K562 (cell line): ENCODE measurements around the gene KCNN3. TPM values are rescaled to one million over a fixed set of nuclear protein-coding genes. Genes with fewer than 3 reads are reported as not detected.

Experiments
- CBFA2T3 ChIP-seq: fragments of 450-650 bp; IDR thresholded peaks from 2 replicates; pipeline ENCODE4 v1.6.1; 2017
- DPF2 ChIP-seq: fragments of 450-650 bp; IDR thresholded peaks from 2 replicates; pipeline ENCODE4 v1.6.1; 2016
- HLTF ChIP-seq: fragments of 450-650 bp; IDR thresholded peaks from 2 replicates; pipeline ENCODE4 v1.6.1; 2016
- JUN ChIP-seq, 2 experiments: sonication (generic) in 1 of 2; formaldehyde crosslinking in 1 of 2; IDR thresholded peaks; 2 replicates each; pipeline versions ENCODE4 v1.6.1 to v1.8.0; 2012 to 2022; ENCODE audit warnings: borderline replicate concordance in 2 of 2, mild to moderate bottlenecking in 2 of 2, improper control_type of control experiment in 1 of 2, low read depth in 1 of 2, low read length in 1 of 2, missing genetic modification reagents in 1 of 2
- L3MBTL2 ChIP-seq: fragments of 450-650 bp; IDR thresholded peaks from 2 replicates; pipeline ENCODE4 v1.6.1; 2016; ENCODE audit warnings: mild to moderate bottlenecking, moderate library complexity
- MAFK ChIP-seq: IDR thresholded peaks from 2 replicates; pipeline ENCODE4 v1.6.1; 2011; ENCODE audit warnings: low read length, improper control_type of control experiment
- MITF ChIP-seq: IDR thresholded peaks from 2 replicates; pipeline ENCODE4 v1.6.1; 2014; ENCODE audit warnings: antibody characterized with exemption
- NR2C2 ChIP-seq, 2 experiments: fragments of 200-800 bp in 1 of 2; sonication (Bioruptor generic) in 1 of 2; sonication (generic) in 1 of 2; formaldehyde crosslinking in 1 of 2; IDR thresholded peaks; 2 replicates each; pipeline versions ENCODE4 v1.6.1 to v1.8.0; 2016 to 2022; ENCODE audit warnings: mild to moderate bottlenecking in 1 of 2, missing compliant biosample characterization in 1 of 2, missing genetic modification characterization in 1 of 2, missing genetic modification reagents in 1 of 2
- PHF21A ChIP-seq: fragments of 450-650 bp; IDR thresholded peaks from 2 replicates; pipeline ENCODE4 v1.6.1; 2017; ENCODE audit warnings: low read depth, borderline replicate concordance
- PRPF4 ChIP-seq: fragments of 200-400 bp; formaldehyde crosslinking; IDR thresholded peaks from one replicate; pipeline ENCODE4 v1.6.1; 2017; ENCODE audit warnings: low read length, low read depth, mild to moderate bottlenecking; ENCODE audit not compliant: insufficient read depth, poor library complexity, severe bottlenecking
- PTRF ChIP-seq: fragments of 450-650 bp; IDR thresholded peaks from 2 replicates; pipeline ENCODE4 v1.6.1; 2016; ENCODE audit warnings: mild to moderate bottlenecking, missing genetic modification characterization, missing compliant biosample characterization
- SREBF2 ChIP-seq: sonication (generic); formaldehyde crosslinking; IDR thresholded peaks from 2 replicates; pipeline ENCODE4 v1.4.0; 2020; ENCODE audit warnings: mild to moderate bottlenecking, missing genetic modification reagents
- SRF ChIP-seq, 2 experiments: fragments of 250-450, 450-650 bp in 1 of 2; sonication (Bioruptor Pico) in 1 of 2; sonication (generic) in 1 of 2; formaldehyde crosslinking; IDR thresholded peaks; 2 replicates each; pipeline versions ENCODE4 v1.5.0 to v1.5.1; 2020 to 2022; ENCODE audit warnings: mild to moderate bottlenecking in 1 of 2, missing genetic modification reagents in 1 of 2
- TBL1XR1 ChIP-seq, 2 experiments: IDR thresholded peaks; 2 replicates each; pipeline ENCODE4 v1.6.1; 2012; ENCODE audit warnings: improper control_type of control experiment in 2 of 2, low read length in 2 of 2, mild to moderate bottlenecking in 1 of 2
- TCF3 ChIP-seq: sonication (generic); formaldehyde crosslinking; IDR thresholded peaks from 2 replicates; pipeline ENCODE4 v1.4.0; 2020; ENCODE audit warnings: mild to moderate bottlenecking, missing genetic modification reagents
- THRAP3 ChIP-seq: fragments of 450-650 bp; IDR thresholded peaks from 2 replicates; pipeline ENCODE4 v1.6.1; 2016; ENCODE audit warnings: mild to moderate bottlenecking, inconsistent platforms, borderline replicate concordance
- TRIM24 ChIP-seq, 2 experiments: fragments of 450-650 bp; IDR thresholded peaks; 2 replicates each; pipeline ENCODE4 v1.6.1; 2016
- ZNF23 ChIP-seq: fragments of 250-450 bp; sonication (Bioruptor Pico); IDR thresholded peaks from 2 replicates; pipeline ENCODE4 v1.4.0; 2020; ENCODE audit warnings: mild to moderate bottlenecking
- ZNF282 ChIP-seq: sonication (generic); formaldehyde crosslinking; IDR thresholded peaks from 2 replicates; pipeline ENCODE4 v1.8.1; 2023; ENCODE audit warnings: missing genetic modification reagents
- ZNF584 ChIP-seq: fragments of 200-800 bp; sonication (Bioruptor generic); IDR thresholded peaks from 2 replicates; pipeline ENCODE4 v1.6.1; 2016; ENCODE audit warnings: low read depth, mild to moderate bottlenecking, missing genetic modification characterization, missing compliant biosample characterization
- polyA plus RNA-seq, 8 experiments: library from polyadenylated mRNA; depleted of rRNA in 4 of 8; stranded (reverse) in 5 of 8; unstranded in 3 of 8; fragments of >200 nt; fragmentation: Nextera tagmentation in 2 of 8; fragmentation: Illumina TruSeq in 1 of 8; extraction: Ambion mirVana in 2 of 8; extraction: Trizol in 1 of 8; gene quantifications; 2 replicates each; pipeline versions ENCODE4 v1.2.1 to v1.2.3, GENCODE V29; 2011 to 2014; ENCODE audit warnings: inconsistent platforms in 1 of 8, missing spikeins in 1 of 8
- total RNA-seq, 7 experiments: library from RNA; depleted of rRNA in 6 of 7; stranded (reverse); fragments of >200 nt in 6 of 7; fragmentation: Illumina TruSeq in 2 of 7; extraction: Trizol in 2 of 7; gene quantifications; 2 replicates each; pipeline versions ENCODE4 v1.2.1 to v1.2.3, GENCODE V29; 2011 to 2021; ENCODE audit warnings: low replicate concordance in 1 of 7
- TF ChIP-seq, protein P1 (sequence below): fragments of 250-450 bp; sonication (Bioruptor Pico); IDR thresholded peaks from 2 replicates; pipeline ENCODE4 v1.8.0; 2021; ENCODE audit warnings: moderate library complexity, mild to moderate bottlenecking, inconsistent platforms
- TF ChIP-seq, protein P2 (sequence below): fragments of 450-650 bp; formaldehyde crosslinking; IDR thresholded peaks from 2 replicates; pipeline ENCODE4 v1.4.0; 2020; ENCODE audit warnings: mild to moderate bottlenecking, moderate library complexity

KCNN3 gene
- total and polyA plus RNA-seq, 9 of the 15 experiments (the other 6 are each of a cell fraction or from before 2014, with no cell fraction given), result 0.02 to 0.03 TPM; not detected in 7

DNA sequence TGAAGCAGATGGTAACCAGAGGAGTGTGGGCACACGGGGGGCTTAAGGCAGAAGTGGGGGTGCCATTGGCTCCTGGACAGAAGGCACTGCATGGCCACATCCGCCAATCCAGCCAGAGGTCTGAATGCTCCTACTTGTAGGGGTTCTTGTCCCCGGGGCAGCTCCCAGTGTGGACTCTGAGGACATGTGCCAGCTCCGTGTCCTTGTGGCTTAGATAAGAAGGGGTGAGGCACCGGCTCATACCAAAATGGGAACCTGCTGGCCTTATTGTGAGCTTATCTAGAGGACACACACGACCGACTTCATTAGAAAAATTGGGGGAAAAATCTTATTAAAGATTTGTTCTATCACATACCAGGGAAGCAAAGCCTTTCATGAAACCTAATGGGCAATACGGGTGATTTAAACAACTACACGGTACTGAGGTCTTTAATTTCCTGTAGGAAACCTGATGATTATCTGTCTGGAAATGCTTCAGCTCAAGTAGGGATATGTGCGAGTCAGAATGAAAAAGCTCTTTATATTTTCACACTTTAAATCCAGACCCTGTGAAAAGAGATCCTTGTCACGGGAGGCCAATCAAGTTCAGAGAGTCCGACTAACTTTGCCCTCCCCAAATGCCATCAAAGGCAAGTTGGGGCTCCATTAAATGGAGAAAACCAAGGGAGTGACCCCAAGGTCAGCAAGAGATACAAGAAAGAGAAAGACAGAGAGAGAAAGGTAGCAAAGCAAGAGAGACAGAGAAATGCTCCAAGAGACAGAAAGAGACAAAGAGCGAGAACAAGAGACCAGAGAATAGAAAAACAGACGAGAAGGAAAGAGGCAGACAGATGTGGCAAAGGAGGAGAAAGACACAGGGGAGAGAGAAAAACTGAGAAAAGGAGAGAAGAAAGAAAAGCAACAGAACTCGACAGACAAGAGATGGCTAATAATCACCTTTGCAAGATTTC lies 14.1 kb upstream of the KCNN3 start (continued):
- TF ChIP-seq ZNF282 (CRISPR knock-in tag) (no peak), MAFK (no peak), SRF (CRISPR knock-in tag; IDR thresholded peaks at IDR 0.05) (peak in 1 of 2 experiments; percentile 58; a peak in 1 of 4 replicates), MITF (0 out of 2 replicates have a peak, but pooled peaks have one; percentile 44), CBFA2T3 (peak; percentile 91), PTRF (tag) (no peak), NR2C2 (CRISPR knock-in tag; IDR thresholded peaks at IDR 0.05) (no peak), NR2C2 (tag; IDR thresholded peaks at IDR 0.05) (peak; percentile 4; the same call in 1 of the 2 replicates), TCF3 (CRISPR knock-in tag) (peak; percentile 92), L3MBTL2 (peak; percentile 68; the same call in 1 of the 2 replicates), ZNF584 (CRISPR knock-in tag) (0 out of 2 replicates have a peak, but pooled peaks have one; percentile 32), HLTF (0 out of 2 replicates have a peak, but pooled peaks have one; percentile 66), TRIM24 (IDR thresholded peaks at IDR 0.05) (no peak), JUN (IDR thresholded peaks at IDR 0.05; ENCODE audit: borderline replicate concordance, low read depth, low read length) (no peak), JUN (CRISPR knock-in tag; IDR thresholded peaks at IDR 0.05; ENCODE audit: borderline replicate concordance) (no peak), PHF21A (no peak), DPF2 (peak; percentile 81), SREBF2 (CRISPR knock-in tag) (no peak), PRPF4 (no peak), ZNF23 (CRISPR knock-in tag) (no peak), TBL1XR1 (IDR thresholded peaks at IDR 0.05; ENCODE audit: low read length in 2 of 2) (0 out of 4 replicates have a peak, but pooled peaks of 1 of the 2 experiments have one; percentile 23), THRAP3 (peak; percentile 60; the same call in 1 of the 2 replicates)
- TF ChIP-seq, protein P1, sequence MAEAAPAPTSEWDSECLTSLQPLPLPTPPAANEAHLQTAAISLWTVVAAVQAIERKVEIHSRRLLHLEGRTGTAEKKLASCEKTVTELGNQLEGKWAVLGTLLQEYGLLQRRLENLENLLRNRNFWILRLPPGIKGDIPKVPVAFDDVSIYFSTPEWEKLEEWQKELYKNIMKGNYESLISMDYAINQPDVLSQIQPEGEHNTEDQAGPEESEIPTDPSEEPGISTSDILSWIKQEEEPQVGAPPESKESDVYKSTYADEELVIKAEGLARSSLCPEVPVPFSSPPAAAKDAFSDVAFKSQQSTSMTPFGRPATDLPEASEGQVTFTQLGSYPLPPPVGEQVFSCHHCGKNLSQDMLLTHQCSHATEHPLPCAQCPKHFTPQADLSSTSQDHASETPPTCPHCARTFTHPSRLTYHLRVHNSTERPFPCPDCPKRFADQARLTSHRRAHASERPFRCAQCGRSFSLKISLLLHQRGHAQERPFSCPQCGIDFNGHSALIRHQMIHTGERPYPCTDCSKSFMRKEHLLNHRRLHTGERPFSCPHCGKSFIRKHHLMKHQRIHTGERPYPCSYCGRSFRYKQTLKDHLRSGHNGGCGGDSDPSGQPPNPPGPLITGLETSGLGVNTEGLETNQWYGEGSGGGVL, result no peak
- TF ChIP-seq, protein P2, sequence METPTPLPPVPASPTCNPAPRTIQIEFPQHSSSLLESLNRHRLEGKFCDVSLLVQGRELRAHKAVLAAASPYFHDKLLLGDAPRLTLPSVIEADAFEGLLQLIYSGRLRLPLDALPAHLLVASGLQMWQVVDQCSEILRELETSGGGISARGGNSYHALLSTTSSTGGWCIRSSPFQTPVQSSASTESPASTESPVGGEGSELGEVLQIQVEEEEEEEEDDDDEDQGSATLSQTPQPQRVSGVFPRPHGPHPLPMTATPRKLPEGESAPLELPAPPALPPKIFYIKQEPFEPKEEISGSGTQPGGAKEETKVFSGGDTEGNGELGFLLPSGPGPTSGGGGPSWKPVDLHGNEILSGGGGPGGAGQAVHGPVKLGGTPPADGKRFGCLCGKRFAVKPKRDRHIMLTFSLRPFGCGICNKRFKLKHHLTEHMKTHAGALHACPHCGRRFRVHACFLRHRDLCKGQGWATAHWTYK (CRISPR knock-in tag), result 0 out of 2 replicates have a peak, but pooled peaks have one; percentile 41
